GM18511 (cell line): Measurements from ENCODE around the gene COL5A1.

ENCODE experiments used
- ATAC-seq: cut with Tn5 transposase; IDR thresholded peaks from one replicate; pipeline ENCODE4 v1.9.1; 2021; ENCODE audit warnings: mild to moderate bottlenecking, moderate library complexity; ENCODE audit not compliant: unreplicated experiment

The COL5A1 gene

DNA sequence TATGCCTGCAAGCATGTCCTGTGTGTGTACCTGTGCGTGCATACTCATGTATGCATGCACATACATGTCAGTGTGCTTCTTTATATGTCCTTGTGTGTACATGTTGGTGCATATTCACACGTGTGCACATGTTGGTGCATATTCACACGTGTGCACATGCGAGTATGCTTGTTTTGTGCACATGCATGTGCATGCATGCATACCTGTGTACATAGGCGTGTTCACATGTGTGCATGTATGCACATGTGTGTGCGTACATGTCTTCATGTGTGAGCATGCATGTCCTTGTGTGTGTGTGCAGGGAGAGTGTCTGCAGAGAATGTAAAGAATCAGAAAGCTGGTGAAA, 166.8 kb downstream of the COL5A1 start:
- no peak for ATAC-seq

DNA sequence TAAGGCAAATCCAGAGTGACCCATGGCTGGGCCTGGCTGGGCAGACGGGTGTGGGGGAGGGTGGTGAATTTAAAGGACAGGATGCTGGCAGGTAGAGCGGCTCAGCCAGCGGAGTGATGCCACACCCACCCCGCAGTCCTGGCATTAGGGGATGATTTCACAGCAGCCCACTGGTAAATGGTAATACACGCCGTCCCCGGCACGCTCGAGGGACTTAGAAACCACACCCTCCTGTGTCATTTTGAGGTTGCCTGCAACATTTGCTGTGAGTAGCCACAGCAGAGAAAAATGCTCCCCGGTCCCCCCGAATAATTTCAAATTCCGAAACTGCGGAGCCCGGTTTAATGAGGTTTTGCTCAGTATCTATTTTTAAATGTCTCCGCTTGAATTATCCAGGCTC, 167.7 kb downstream of the COL5A1 start:
- no peak for ATAC-seq

DNA sequence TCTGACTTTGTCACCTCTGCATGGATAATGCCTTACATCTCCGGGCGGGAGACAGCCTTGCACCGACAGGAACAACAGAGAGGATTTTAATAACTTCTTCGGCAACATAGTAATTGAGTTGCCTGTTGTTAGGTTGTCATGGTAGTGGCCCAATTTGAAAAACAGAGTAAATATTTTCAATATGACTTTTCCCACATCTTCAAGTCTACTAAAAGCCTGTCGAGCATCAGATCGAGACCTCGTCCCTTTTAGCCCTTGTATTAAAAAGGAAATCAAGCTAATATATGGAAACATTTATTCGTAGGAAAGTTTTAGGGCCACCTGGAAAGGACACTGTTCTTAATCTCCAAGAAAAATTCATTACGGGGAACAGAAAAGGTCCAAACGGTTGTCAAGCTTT, 168.2 kb downstream of the COL5A1 start:
- no peak for ATAC-seq

DNA sequence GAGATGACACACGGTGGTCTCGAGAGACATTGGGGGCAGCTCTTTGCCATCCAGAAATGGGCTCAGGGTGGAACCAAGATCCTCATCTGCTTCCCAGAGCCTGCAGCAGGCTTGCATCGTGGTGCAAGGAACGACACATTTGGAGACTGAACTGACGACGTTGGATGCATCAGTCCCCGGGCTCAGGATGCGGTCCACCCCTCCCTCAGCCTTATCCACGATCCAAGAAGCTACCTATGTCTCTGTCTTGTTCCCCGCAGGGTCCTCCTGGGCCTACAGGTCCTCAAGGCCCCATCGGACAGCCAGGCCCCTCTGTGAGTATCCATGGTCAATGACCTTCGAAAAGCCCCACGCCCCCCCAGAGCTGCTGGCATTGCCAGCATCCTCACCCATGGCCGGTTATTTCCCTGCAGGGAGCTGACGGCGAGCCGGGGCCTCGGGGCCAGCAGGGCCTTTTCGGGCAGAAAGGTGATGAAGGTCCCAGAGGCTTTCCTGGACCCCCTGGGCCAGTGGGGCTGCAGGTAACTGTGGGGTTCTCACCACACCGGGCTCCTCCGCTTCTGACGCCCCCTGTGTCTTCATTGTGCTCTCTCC, 169.6 kb downstream of the COL5A1 start:
- no peak for ATAC-seq

DNA sequence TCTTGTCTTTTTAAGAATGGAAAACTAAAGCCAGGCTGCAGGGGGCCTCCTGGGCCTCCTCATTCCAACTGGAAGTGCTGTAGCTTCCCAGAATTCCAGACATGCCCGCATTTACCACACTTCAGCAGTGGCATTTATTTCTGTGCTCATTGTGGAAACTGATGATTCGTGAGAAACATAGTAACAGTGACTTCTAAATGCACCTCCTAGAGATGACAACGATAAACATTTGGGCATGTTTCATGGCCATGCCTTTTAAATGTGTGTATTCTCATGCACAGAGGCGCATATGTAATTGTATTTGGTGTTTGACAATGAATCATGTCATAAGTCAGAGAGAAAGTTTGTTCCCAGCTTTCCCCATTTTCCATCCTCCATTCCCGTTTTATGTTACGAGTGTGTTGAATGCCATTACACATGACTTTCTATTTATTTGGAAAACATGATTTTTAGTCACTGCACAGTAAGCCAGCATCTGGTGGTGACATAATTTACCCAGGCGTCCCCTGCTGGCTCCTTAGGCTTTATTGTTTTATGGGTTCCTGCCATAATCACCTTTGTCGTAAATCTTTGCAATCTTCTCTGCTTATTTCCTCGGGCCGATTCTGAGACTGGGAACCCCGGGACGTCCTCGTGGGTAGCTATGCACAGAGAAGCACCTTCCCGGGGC, 170.2 kb downstream of the COL5A1 start:
- ATAC-seq, result no peak

DNA sequence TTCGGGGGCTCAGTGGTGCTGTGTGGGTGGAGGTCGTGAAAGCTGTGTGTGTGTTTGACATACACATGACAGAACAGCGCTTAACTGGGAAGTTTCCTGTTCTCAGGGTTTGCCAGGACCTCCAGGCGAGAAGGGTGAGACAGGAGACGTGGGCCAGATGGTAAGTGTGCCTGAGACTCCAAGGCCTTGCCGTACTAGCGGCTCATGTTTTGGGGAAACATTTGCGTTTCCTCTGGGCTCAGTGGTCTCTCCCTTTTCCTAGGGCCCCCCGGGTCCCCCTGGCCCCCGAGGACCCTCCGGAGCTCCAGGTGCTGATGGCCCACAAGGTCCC, 170.7 kb downstream of the COL5A1 start:
- no peak for ATAC-seq

DNA sequence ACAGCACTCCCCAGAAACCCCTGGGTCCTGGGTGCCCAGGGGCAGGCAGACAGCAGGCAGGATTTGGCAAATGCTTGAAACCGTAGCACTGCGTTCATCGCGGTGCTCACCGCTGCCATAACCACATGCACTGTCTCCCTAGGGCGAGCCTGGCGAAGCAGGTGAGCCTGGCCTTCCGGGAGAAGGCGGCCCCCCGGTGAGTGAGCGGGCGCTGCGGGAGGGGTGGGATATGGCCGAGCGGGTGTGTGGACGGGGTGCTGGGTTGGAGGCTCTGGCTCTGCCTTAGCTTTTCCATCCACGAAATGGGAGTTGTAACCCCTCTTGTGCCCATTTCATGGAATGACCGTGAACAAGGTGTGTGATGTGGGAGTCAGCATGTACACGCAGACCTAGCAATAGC, 172.2 kb downstream of the COL5A1 start:
- ATAC-seq, result no peak

DNA sequence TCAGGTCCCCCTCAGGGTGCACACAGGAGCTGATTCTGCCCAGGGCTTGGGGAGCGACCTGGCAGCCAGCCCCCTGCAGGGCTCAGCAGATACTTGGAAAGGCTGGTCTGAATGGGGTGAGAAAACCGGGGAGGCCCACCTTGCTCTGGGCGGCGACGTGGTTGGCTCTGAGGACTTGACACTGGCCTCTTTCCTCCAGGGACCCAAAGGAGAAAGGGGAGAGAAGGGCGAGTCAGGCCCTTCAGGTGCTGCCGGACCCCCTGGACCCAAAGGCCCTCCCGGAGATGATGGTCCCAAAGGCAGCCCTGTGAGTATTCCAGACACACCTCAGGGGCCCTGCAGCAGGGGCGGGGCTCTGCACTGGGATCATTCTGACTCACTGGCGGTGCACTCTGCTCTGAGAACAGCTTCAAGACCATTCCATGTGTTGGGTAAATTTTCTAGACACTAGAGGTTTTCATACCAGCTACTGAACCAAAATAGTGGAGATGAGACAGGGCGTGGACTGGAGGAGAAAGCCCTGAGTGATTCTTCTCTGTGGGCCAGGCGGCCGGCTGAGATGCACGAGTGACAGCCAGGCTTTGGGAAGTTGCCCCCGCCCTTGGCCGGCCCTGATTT, 173.1 kb downstream of the COL5A1 start:
- no peak for ATAC-seq

DNA sequence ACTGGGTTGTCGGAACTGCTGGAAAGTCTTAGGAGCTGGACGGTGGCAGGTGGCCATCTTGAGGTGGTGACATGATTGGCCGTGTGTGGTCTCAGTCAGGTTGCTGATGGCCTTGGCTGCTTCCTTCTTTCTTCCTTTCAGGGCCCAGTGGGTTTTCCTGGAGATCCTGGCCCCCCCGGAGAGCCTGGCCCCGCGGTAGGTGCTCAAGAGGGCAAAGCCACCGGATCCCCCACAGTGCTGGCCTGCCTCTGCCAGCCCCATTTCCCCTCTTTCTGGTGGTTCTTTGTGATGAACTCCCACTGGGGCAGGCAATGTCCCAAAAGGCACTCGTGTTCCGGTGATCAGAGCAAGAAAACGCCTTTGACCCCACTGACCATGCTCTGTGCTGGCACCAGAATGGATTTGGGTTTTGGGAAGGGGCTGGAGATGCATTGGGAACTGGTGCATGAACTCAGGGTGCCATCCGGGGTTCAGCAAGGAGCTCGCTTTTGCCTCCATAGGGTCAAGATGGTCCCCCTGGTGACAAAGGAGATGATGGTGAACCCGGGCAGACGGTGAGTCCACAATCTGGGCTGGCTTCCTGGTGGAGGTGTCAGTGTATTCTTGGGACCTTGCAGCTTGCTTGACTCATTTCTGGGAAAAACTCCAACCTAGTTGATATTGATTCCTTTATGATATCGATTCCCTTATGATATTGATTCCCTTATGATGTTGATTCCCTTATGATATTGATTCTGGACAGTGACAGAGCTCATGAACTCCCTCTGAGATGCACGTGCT, 174.0 kb downstream of the COL5A1 start:
- no peak for ATAC-seq

DNA sequence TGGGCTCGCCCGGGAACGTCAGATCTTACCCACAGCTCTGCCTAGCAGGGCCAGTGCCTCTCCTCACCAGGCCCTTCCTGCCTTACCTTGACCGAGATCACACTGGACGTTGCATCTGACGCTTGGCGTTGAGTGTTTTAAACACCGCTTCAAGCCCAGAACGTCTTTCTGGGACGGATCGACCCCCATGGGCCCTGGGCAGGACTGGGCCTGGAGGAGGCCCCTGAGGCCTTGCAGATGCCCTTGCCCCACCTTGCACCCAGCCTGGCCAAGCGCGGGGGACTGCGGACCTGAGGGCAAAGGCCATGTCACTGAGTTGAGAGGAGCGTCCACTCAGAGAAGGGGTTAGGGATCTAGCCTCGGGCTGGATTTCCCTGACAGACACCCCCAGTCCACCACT, 174.7 kb downstream of the COL5A1 start:
- ATAC-seq, result no peak

DNA sequence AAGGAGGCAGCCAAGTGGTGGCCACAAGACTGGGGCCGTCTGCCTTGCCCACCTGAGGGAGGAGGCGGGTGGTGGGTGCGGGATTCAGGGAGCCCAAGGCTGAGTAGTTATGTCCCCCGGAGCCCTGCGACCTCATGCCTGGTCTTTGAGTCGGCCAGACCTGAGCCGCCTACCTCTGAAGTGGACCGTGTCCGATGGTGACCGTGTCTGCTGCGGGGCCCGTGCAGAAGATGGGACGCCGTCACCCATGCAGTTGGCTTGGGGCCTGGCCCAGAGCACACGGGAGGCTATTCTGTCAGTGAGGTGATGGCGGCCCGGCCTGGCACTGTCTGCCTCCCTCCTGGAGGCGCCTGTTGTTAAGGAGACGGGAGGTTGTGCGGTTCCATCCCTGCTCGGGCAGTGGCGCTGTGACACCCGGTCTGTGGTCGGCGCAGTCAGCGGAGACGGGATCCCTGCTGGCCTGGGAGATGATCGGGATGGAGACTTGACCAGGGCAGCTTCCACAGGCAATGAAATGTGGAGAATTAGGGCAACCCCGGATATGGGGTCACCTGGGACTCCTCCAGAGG, 176.5 kb downstream of the COL5A1 start:
- no peak for ATAC-seq

DNA sequence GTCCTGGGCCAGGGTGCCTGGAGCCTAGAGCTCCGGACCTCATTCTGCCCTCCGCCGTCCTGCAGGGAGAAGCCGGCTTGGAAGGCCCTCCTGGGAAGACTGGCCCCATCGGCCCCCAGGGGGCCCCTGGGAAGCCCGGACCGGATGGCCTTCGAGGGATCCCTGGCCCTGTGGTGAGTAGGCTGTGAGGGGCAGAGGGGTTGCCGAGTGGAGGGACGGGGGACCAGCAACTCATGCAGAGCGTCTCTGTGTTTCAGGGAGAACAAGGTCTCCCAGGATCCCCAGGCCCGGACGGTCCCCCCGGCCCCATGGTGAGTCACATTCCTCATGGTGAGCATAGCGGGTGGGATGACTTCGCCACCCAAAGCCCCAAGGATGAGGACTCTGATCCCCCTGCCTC, 177.0 kb downstream of the COL5A1 start:
- no peak for ATAC-seq

DNA sequence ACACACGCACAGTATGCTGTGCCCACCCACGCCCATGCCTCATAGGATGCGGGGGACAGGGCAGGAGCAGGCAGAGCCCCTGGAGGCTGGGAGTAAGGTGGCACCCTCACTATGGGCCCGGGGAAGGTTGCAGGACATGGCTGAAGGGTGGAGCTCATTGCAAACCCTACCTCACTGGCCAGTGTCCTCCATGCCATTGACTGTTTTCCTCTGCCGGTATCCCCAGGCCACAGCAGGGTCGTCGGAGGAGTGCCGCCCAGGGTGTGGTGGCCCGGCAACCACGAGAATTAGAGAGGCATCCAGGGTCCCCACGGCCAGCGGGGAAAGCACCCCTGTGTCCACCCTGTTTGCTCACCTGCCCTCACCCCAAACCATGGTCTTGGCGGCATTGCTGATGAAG, 179.3 kb downstream of the COL5A1 start:
- no peak for ATAC-seq

DNA sequence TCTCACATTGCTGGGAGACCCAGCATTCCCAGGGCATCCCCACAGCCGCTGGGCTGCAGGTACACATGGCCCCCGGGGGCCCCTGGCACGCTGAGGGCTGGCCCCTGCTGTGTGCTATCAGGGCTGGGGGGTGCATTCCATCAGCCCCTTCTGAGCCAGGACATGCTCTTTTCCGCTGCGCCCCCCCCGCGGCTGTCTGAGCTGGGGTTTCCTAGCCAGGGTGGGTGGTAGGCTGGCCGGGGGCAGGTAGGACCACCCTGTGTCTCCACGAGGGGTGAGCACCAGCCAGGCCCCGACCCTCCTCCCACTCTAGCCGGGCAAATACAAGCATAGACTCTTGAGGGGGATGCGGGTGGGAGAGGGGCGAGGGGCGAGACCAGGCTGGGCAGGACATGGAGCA, 180.9 kb downstream of the COL5A1 start:
- ATAC-seq, result no peak

DNA sequence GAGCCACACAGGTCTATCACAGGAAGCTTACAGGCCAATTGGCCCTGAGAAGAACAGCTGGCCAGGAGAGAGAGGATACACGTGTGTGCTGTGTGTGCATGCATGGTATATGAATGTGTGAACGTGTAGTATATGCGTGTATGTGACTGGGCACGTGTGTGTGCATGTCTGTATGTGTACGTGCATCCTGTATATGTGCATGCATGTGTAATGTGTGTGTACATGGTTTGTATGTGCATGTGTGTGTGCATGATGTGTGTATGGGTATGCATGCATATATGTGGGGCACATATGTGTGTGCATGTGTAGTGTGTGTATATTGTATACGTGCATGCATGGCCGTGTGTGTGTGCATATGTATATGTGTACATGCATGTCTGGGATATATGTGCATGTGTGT, 182.0 kb downstream of the COL5A1 start:
- ATAC-seq, result no peak

DNA sequence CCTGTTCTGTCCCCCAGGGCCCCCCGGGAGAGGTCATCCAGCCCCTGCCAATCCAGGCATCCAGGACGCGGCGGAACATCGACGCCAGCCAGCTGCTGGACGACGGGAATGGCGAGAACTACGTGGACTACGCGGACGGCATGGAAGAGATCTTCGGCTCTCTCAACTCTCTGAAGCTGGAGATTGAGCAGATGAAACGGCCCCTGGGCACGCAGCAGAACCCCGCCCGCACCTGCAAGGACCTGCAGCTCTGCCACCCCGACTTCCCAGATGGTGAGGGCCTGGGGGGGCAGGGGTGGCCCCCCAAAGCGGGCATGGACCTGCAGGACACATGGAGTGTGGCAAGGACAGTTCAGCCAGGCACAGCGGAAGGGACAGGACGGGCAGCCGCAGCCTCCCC, 183.0 kb downstream of the COL5A1 start:
- no peak for ATAC-seq

DNA sequence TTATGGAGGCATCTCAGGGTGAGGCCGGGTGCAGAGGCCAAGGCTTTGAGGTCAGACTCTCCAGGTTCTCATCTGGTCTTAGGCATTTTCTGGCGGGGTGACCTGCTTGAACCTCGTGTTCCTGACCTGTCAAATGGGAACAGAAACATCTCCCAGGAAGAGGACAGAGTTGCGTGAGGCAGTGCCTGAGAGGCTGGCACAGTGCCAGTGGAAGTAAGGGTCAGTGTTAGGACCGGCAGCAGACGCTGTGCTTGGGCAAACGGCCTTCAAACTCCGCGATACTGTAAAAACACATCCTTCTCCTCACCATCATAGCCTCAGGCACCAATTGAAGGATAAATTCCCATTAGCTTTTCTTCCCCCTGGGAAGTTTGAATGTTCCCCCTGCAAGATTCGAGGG, 183.4 kb downstream of the COL5A1 start:
- ATAC-seq, result no peak

DNA sequence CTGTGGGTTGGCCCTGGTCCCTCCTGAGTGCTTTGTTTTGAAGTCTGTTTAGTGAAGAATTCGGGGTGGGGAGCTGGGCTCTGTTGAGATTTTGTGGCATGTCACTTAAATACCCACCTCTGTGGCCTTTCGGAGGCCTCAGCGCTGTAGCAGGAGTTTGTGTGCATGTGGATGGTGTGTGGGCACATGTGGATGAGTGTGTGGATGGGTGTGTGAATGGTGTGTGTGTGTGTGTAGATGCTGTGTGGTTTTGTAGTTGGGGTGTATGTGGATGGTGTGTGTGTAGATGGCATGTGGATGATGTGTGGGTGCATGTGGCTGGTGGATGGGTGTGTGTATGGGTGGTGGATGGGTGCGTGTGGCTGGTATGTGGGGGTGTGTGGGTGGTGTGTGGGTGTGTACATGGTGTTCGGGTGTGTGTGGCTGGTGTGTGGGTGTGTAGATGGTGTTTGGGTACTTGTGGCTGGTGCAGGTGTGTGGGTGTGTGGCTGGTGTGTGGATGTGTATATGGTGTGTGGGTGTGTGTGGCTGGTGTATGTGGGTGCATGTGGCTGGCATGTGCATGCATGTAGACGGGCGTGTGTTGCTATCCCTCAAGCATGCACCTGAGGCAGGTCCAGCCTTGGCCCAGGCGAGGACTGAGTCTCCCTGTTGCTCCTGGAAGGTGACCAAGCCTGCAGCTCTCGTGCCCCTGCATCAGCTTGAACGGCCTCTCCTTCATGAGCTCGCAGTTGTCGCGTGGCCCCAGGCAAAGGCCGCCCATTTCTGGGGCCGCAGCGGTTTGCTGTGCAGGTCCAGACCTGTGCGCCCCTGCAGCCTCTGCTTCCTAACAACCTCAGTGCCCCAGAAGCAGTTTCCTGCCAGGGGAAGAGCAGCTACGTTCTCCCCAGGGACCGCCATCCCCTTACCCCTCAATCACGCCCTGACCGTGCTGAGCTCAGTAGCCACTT, 185.0 kb downstream of the COL5A1 start:
- no peak for ATAC-seq

DNA sequence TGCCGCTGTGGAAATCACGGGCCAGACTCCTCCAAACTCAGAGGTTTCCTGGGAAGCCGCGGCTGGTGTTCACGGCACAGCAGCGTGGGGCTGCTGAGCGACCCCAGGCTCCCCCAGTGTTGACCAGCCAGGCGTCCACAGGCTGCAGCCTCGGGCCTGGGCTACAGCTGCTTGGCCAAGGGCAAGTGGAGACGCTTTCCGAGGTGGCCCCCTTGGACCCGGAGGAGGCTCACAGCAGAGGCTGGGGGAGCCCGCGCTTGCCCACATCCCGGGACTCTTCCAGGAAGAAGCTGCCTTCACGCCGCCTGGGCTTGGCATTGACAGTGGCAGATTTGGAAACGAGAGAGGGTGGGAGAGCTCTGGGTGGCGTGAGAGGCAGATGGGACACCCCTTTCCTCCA, 186.0 kb downstream of the COL5A1 start:
- no peak for ATAC-seq

DNA sequence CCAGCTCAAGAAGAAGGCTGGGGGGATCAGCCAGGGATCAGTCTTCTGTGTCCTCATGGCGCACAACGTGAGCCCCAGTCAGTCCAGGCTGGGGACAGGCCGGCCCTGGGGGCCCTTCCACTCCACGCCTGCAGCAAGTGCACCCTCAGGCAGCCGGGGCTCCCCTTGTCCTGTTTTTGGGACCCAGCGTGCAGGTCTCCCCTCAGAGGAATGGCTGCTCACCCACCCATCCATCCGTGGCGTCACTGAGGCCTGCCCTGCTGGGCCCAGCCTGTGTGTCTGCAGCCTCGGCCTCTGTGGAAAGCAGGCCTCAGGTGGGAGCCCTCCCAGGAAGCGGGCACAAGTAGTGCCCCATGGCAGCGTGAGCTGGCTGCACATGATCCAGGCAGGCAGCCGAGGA, 186.4 kb downstream of the COL5A1 start:
- ATAC-seq, result no peak

DNA sequence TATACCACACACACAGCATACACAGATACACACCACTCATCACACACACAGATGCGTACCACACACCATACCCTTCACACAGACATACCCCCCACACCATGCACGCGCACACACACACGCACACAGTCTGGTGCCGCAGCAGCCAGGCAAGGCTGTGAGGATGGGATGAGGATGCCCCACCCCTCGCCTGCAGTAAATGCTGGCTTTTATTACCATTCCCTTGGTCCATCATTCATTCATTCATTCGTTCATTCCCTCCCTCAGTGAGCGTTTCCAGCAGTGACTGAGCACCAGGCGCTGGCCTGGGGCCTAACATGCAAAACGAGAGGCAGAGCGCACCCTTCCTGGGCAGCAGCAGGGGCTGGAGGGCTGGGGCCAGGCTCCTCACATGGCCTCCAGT, 187.3 kb downstream of the COL5A1 start:
- ATAC-seq, result no peak
